Measurements from ENCODE around the gene CEP350. TPM values are rescaled to one million over a fixed set of nuclear protein-coding genes. Genes with fewer than 3 reads are reported as not detected.
"Not testable (repeated sequence)": the region's sequence is repeated elsewhere in the genome, so short reads cannot be mapped to it uniquely, and the experiment has no call there.

Gene CEP350
- total RNA-seq, 1 donor from 2014 or later: 18.0 TPM

DNA sequence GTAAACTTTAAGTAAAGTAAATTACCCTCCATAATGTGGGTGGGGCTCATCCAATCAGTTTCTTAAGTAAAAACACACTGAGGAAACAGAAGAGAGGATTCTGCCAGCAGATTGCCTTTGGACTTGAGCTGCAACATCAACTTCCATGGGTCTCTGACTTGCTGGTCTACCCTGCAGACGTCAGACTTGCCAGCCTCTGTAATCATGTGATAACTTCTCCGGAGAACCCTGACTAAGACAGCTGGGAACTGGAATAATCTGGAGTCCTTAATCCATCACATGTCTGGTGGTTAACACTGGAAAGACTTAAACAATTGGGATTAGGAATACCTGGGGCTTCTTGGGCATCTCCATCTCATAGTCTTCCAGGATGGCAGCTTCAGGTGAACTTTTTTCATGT lies 13.2 kb upstream of the CEP350 start:
- ATAC-seq (no peak), DNase-seq (ENCODE audit: low spot score) (no peak)

DNA sequence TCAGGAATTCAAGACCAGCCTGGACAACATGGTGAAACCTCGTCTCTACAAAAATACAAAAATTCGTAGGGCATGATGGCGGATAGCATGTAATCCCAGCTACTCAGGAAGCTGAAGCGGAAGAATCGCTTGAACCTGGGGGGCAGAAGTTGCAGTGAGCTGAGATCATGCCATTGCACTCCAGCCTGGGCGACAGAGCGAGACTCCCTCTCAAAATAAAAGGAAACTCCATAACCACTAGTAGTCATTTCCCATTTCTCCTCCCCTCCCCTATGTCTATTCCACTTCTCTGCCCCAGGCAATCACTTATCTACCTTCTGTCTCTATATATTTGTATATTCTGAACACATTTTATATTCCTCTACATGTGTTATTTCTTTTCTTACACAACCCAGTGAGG lies 4.0 kb upstream of the CEP350 start:
- DNase-seq (ENCODE audit: low spot score): no peak
- no peak for ATAC-seq

DNA sequence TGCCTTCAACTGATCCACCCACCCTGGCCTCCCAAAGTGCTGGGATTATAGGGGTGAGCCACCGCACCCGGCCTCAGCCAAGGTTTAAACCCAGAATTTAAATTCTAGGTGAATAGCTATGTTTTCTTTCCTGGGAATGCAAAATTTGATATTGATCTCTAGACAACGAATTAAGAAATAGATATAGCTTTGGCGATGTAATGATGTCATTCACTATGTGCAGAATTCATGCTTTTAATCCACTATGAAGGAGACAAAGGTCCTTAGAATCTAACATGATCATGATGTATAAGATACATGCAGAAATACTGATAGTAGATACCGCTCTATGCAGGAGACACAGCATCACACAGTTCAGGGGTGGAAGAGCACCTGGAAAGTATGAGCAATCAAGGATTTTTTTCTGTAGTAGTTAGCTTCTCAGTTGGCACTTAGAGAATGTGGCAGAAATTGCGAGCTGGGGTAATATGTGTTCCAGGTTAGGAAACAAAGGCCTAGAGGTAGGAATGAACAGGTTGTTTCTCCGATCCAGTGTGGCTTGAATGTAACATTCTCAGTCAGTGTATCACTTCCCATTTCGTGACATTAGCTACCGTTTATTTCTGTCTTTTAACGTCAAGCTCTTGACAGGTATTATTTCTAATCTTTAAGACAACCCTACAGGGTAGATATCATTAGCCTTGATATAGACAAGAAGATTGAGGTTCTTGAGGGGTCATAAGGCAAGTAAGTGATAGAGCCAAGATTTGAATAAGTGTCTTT lies 3.0 kb upstream of the CEP350 start:
- DNase-seq (ENCODE audit: low spot score) (no peak), ATAC-seq (no peak)

DNA sequence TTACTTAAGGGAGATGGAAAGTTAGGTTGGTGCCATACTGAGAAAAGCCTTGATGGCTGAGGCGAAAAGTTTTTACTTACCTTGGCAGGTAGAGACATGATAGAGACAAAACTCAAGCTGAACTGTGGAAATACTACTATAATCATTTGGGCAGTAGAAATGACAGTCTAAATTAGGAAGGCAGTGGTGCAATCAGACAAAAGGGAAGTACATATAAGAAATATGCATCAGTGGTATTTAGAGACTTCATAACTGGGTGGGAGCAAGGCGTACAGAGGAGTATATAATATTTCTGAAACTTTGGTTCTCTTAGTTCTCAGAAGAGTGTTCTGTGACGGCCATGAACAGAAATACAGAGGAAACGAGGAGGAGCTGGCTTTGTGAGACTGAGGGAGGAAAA lies 2.4 kb upstream of the CEP350 start:
- ATAC-seq: no peak
- DNase-seq (ENCODE audit: low spot score): no peak

DNA sequence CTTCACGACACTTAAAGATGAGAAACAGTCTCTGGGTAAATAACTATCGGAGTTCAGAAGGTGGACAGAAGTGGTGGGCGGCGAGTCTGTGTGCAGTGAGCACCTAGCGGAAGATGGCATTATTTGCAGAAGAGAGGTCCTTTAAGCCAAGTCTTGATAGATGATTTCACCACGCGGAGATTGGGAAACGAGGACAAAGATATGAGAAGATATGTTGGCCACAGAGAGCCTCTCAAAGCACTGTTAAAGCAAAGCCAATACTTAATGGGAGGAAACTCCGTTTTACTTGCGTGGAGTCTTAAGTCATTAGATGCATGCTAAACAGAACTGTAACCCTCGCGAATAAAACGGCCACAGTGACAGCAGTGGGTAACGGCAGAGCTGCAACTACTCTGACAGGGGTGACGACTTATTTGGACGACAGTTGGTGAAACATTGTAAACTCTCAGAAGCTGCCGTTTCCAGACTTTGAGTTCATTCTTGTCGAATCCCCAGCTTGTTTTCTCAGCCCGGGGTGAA lies 577 bp upstream of the CEP350 start:
- no peak for DNase-seq (ENCODE audit: low spot score)

DNA sequence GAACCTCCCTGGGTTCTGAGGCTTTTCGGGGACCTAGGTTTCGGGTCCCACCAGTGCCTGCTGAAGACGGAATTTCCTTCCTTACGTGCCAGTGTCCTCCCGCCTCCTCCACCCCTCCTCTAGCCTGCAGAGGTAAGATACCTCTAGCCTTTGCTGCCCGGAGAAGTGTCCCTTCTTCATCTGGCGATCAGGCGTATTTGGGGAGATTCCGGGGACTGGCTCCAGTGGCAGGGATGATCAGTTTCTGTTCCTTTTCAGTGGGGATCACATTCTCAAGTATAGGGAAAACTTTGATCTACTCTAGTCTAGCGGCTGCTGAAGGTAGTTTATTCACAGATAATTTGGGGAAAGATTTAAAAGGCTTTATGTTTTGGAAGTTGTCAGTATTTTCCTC lies 674 bp downstream of the CEP350 start:
- ATAC-seq: peak; percentile 17

More for the DNA sequence above, 577 bp upstream of the CEP350 start:
- peak; percentile 26 for ATAC-seq

DNA sequence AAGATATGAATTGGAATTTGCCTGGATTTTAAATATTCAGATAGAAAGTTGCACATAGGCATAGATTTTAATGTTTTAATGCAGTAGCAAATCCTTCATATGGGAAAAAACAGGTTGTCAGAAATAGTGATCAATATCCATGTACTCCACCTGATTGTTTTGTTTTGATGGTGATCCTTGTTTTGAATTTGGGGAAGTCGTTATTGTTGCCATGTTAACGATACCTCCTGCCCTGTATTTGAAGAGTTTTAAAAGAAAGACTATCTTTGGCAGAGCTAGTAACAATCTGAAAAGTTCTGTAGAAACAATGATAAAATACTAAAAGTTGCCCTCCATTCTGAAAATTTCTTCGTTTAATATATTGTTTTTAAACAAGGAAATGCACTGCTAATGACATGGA lies 1.1 kb downstream of the CEP350 start:
- DNase-seq (ENCODE audit: low spot score) (no peak), ATAC-seq (no peak)

More for the DNA sequence above, 674 bp downstream of the CEP350 start:
- no peak for DNase-seq (ENCODE audit: low spot score)

DNA sequence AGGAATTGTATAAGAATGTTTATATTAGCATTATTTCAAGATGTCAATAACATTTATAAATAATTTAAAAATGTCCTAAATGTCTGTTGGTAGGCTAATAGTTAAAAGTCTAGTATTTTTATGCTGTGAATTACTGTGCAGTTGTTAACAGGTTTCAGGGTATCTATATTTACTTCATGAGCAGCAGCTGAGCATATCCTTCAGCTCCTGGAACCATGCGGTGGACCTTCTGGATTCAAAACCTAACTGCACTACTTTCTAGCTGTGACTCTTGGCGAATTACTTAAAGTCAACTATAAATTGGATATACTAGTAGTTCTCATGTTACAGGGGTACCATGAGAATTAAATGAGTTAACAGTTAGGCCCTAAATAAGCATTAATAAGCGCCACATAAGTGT lies 3.7 kb downstream of the CEP350 start:
- ATAC-seq (no peak), DNase-seq (ENCODE audit: low spot score) (no peak)

DNA sequence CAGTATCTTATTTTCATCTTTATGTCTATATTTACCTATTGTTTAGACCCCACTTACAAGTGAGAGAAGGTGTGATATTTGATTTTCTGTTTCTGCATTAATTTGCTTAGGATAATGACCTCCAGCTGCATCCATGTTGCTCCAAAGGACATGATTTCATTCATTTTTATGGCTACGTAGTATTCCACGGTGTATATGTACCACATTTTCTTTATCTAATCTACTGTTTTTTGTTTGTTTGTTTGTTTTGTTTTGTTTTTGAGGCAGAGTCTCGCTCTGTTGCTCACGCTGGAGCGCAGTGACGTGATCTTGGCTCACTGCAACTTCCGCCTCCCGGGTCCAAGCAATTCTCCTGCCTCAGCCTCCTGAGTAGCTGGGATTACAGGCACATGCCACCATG lies 7.6 kb downstream of the CEP350 start:
- not testable (repeated sequence) for ATAC-seq; DNase-seq (ENCODE audit: low spot score)

DNA sequence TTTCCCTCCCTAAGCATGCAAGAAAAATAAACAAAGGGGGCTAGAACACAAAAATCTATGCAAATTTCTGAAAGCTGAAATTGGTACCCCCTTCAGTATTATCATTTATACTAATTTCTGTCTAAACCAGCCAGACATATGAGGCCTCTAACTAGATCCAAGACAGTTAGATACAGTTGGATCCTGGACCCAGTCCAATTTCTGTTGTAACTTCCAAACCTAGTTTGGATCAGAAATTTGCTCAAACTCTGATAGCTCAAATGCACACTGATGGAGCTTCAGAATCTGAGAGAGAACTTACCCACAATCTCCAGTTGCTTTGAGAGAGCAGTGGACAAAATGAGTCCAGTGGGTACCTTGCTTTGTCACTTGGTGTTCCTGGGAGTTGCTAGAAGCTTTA lies 11.9 kb downstream of the CEP350 start:
- ATAC-seq: peak; percentile 50
- DNase-seq (ENCODE audit: low spot score): no peak

DNA sequence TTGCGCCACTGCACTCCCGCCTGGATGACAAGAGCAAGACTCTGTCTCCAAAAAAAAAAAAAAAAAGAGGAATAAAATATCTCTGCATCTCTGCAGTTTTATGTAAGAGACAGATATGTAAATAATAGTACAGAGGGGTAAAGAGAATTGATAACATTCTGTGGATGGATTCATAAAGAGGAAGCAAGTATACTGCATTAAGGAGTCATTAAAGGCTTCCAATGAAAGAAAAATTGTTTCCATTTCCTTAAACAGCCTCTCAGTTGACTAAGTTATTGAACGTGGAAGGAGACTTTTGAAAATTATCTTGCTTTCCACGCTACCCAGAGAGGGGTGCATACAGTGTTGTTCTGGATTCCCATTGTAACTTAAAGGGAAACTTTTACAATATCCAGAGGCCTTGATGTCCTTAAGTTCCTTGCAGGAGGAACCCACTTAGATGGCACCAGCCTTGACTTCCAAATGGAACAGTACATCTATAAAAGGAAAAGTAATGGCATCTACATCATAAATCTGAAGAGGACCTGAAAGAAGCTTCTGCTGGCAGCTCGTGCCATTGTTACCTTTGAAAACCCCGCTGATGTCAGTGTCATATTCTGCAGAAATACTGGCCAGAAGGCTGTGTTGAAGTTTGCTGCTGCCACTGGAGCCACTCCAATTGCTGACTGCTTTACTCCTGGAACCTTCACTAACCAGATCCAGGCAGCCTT lies 13.8 kb downstream of the CEP350 start:
- DNase-seq (ENCODE audit: low spot score) (no peak), ATAC-seq (no peak)

DNA sequence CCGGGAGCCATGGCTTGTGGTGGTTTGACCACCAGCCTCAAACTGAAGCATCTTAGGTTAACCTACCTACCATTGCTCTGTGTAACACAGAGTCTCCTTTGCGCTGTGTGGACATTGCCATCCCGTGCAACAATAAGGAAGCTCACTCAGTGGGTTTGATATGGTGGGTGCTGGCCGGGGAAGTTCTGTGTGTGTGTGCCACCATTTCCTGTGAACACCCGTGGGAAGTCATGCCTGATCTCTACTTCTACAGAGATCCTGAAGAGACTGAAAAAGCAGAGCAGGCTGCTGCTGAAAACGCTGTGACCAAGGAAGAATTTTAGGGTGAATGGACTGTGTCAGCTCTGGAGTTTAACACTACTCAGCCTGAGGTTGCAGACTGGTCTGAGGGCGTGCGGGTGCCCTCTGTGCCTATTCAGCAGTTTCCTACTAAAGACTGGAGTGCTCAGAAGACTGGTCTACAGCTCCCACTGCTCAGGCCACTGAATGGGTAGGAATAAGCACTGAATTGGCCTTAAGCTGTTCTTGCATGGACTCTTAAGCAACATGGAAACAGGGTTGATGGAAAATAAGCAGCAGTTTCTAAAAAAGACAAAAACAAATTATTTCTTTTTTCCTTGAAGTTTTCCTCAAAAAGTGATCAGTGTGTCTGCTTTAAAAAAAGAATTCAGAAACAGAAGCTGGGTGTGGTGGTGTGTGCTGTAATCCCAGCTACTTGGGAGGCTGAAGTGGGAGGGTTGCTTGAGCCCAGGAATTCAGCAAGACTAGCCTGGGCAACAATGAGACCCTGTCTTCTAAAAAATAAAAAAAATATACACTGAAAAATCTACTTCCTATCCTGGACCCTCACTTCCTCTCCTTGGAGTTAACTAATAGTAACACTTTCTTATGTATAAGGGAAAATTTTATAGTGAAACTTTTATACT lies 14.6 kb downstream of the CEP350 start:
- peak; percentile 48 for ATAC-seq
- DNase-seq (ENCODE audit: low spot score): no peak

DNA sequence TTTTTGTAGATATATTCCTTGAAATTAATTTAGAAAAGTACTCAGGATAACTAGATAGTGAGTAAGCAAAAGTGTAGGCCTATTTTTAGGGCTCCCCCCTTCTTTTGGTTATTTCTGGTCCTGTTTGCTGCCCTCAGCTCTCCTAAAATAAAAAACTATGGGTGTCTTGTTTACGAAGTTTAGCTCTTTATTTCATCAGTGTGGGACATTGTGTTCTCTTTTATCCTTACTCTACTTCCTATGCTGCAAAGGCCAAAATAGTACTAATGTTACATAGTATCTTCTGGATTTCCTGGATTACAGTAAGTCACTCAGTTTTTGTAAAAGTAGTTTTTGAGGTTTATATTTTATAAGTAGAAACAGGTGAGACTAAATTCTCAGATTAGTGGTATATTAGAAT lies 15.4 kb downstream of the CEP350 start:
- no peak for DNase-seq (ENCODE audit: low spot score)
- ATAC-seq: peak; percentile 71

DNA sequence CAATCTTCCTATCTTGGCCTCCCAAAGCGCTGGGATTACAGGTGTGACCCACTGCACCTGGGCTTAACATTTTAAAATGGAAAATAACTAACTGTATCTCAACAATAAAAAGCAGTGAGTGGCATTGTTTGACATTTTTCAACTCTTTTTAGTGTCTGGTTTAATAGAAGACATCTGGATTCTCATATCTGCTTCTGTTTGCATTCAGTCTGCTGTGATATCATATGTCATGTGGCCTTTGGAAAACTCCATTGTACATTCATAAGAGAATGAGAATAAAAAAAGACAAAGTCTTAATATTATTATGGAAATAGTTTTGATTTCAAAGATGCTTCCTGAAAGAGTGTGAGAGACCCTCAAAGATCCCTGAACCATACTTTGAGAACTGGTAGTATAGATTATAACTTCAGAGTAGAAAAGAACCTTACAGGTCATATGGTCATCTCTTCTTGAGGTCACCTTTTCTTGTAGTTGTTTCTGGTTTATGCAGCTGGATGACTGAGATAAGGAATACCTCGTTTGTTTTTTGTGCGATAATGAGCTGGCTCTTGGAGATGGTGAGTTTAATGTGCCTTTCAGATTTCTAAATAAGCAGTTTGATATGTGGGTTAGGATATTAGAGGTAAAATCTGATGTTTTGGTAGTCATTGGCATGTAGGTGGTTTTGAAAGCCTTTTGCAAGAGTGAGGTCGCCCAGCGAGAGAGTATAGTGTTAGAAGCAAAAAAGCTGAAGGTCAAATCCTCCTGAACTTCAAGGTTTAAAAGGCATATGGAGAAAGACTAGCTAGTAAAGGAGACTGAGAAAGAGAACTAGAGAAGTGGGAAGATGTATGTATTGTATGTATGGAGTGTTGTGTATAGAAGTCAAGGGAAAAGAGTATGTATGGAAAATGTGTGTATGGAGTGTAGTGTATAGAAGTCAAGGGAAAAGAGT lies 17.2 kb downstream of the CEP350 start:
- ATAC-seq (no peak), DNase-seq (ENCODE audit: low spot score) (no peak)

DNA sequence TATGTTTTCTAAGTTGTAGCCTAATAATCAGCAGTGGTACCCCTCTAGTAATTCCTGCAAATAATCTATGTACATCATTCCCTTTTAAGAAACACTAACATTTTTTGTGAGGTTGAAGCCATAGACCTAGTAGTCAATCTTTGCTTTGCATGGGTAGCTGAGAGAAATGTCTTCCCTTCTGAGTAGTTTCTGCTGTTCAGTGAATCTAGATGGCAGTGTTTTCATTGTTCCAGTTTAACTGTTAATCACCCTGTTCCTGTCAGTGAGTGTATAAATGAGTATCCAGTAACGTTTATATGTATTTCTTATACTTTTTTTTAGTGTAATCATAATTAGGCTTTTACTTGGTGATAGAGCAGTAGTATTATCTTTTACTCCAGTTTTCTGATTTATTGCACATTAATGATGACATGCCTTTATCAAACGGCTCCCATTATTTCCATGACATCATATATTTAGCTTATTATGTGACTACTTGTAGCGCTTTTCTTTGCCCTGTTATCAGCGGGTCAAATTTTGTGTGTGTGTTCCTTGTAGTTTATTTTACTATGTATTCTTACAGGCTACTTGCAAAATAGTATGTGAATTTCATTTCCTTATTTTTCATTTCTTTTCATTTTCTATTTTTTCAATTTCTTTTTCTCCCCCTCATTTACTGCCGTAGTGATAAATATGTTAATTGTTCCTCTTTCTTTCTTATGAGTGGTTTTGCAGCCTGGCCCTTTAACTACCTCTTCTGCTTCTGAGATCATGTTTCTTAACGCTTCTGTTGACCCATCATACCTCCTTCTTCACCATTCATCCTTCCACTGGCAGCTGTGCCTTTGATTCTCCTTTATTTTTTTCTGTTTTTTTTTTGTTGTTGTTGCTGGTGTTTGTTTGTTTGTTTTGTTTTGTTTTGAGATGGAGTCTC lies 18.8 kb downstream of the CEP350 start:
- no peak for DNase-seq (ENCODE audit: low spot score)
- ATAC-seq: no peak

DNA sequence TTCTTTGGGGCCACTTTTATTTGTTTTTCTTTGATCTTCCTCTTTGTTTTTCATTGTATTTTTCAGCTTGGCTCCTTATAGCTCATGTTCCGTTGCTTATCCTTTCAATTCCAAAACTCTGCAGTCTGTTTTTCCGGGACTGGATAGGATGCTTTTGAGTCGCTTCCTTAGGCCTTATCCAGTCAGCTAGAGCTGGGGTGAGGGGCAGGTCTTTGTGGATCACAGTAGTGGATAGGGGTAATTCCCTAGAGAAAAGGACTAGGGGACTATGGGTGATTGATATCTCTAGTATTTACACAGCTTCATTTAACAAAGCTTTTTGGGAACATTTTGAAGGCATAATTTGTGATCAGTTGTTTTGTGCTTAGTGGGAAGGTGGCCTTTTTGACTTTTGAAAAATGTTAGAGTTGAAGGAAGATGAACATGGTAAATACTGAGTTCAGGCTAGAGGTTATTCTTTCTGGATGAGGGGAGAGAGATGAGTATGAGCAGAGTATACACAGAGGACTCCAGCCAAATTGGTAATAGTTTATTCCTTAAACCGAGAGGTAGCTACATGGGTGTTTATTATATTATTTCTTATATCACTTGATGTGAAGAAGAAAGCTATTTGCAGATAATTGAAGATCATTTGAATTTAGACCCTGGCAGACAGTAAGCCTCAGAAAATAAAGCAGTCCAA lies 22.5 kb downstream of the CEP350 start:
- no peak for DNase-seq (ENCODE audit: low spot score)
- peak; percentile 41 for ATAC-seq

DNA sequence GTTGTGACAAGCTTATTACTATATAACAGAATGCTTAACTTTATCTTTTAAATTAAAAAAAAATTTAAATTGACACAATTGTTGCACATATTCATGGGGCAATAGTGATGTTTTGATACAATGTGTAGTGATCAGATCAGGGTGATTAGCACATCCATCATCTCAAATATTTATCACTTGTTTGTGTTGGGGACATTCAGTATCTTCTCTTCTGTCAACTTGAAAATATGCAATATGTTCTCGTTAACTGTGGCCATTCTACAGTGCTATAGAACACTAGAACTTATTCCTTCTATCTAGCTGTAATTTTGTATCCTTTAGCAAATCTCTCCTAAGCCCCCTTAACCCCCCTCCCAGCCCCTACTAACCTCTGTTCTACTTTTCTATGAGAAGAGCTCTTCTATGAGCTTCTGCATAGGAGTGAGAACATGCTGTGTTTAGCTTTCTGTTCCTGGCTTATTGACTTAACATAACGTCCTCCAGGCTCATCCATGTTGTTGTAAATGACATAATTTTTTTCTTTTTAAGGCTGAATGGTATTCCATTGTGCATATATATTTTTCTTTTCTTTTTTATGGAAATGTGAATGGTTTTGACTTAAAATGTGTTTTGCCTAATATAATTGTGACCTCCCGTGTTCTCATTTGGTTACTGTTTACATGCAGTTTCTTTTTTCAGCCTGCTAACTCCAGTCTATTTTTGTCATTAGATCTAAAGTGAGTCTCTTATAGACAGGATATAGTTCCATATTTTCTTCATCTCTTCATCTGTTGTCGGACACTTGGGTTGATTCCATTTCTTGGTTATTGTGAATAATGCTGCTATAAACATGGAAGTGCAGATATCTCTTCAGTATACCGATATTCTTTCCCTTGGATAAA lies 23.8 kb downstream of the CEP350 start:
- no peak for ATAC-seq

More for the DNA sequence above, 23.8 kb downstream of the CEP350 start:
- DNase-seq (ENCODE audit: low spot score): no peak
